GM18909 (cell line): ENCODE data around the gene PRKN.
"Not testable (repeated sequence)": the region's sequence is repeated elsewhere in the genome, so short reads cannot be mapped to it uniquely, and the experiment has no call there.

Experiments used
- ATAC-seq: cut with Tn5 transposase; IDR thresholded peaks from one replicate; pipeline ENCODE4 v1.9.1; 2021; ENCODE audit warnings: mild to moderate bottlenecking; ENCODE audit not compliant: unreplicated experiment, poor library complexity

PRKN gene

GRCh38 chr6:161503570-161503969, 1224.0 kb downstream of the PRKN start:
- ATAC-seq = no peak

DNA sequence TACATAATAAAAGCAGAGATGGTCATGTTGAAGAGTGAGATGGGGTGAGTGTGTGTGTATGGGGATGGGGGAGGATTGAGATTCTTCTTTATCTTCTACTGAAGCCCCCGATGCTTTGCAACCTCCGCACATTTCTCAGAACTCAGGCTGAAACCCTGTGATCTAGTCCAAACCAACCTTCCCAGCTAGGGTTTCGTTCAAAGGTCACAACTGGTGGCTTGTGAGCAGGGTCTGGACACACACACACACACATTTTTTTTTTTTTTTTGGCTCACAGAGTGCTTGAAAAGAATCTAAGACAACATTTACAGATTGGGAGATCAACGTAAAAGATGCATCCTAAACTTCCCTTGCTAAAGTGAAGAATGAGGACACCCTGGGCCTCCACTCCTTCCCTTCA, 1228.7 kb downstream of the PRKN start:
- no peak for ATAC-seq

DNA sequence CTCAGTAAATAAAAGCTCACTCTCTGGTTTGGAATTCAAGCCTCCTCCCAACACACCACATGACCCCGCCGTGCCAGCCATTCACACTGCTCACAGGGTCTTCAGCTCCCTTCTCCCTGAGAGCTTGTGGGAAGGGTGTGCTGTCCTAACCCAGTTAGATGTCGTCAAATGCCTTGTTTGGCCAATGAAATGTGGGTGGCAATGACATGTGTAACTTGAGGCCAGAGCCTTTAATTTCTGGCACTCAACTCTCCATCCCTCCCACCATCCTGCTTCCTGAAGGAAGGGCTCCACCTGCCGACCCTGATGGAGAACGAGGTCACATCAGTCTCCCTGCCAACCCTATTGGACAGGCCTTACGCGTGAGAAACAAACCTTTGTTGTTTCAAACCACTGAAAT, 1229.2 kb downstream of the PRKN start:
- ATAC-seq = no peak

DNA sequence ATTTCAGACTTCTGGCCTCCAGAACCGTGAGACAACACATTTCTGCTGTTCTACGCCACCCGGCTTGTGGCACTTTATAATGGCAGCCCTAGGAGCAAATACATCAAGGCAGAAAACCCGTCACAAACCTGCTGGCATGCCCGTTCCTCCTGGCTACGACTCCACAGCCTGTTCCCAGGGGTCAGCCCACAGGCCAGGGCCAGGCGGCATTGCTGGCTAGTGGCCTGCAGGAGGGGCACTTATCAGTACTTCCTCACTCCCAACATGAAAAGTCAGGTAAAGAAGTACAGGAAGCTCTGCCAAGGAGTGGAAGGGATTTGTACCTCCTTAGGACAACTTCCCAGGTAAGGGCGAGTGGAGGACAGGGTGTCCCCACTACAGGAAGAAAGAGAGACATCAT, 1230.6 kb downstream of the PRKN start:
- ATAC-seq = no peak

DNA sequence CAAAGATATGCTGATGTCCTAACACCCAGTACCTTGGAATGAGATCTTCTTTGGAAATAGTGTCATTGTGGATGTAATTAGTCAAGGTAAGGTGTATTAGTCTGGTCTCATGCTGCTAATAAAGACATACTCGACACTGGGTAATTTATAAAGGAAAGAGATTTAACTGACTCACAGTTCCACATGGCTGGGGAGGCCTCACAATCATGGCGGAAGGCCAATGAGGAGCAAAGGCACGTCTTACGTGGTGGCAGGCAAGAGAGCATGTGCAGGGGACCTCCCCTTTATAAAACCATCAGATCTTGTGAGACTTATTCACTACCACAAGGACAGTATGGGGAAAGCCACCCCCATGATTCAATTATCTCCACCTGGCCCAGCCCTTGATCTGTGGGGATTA, 1231.3 kb downstream of the PRKN start:
- not testable (repeated sequence) for ATAC-seq

GRCh38 chr6:161494566-161494965, 1233.0 kb downstream of the PRKN start:
- ATAC-seq = no peak

GRCh38 chr6:161493576-161494118, 1233.9 kb downstream of the PRKN start:
- ATAC-seq = no peak

DNA sequence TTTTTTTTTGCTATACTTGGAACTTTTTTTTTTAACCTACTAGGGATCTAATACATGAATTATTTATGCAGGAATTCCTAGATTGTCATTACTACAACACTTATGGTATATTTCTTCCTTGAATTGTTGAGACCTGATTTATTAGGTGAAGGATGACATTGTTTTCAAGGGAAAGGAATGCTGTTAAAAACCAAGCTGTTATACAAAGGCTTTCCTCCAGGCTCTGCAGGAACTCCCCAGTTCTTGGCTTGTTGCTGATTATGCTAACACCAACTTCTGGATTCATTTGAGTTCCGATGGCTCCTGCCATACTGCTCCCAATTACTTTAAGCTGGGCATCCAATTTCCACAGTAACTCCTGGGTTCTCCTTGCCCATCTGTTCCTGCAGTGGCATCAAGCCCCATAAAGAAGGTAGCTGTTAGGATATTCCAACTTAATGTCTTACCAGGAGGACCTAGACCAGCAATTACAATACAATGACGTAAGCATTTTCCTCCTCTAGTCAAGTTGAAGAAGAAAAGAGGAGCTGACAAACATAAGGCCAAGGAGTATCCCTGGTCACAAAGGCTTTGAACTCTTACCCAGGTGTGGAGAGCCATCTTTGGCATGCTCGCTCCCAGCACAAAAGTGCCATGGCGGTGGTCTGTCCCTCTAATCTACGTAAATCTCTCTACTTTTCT, 1237.8 kb downstream of the PRKN start:
- no peak for ATAC-seq

DNA sequence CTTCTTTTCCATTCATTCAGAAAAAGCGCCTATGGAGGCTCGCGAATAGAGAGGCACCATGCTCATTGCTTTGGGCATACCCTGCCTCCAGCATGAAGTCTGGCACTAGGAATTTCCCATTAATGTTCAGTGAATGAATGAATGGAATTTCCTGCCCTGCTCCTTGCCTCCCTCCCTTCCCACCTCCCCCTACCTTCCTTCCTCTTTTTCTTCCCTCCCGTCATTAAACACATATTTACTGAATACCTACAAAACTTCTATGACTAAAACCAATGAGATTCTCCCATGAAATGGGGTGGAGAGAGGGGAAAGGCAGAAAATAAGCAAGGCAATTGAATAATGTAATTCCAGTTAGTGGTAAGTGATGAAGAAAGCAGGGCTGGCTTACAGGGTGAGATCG, 1239.9 kb downstream of the PRKN start:
- no peak for ATAC-seq

- no peak for ATAC-seq
Measured at GRCh38 chr6:161487217-161487531, 1240.4 kb downstream of the PRKN start.

DNA sequence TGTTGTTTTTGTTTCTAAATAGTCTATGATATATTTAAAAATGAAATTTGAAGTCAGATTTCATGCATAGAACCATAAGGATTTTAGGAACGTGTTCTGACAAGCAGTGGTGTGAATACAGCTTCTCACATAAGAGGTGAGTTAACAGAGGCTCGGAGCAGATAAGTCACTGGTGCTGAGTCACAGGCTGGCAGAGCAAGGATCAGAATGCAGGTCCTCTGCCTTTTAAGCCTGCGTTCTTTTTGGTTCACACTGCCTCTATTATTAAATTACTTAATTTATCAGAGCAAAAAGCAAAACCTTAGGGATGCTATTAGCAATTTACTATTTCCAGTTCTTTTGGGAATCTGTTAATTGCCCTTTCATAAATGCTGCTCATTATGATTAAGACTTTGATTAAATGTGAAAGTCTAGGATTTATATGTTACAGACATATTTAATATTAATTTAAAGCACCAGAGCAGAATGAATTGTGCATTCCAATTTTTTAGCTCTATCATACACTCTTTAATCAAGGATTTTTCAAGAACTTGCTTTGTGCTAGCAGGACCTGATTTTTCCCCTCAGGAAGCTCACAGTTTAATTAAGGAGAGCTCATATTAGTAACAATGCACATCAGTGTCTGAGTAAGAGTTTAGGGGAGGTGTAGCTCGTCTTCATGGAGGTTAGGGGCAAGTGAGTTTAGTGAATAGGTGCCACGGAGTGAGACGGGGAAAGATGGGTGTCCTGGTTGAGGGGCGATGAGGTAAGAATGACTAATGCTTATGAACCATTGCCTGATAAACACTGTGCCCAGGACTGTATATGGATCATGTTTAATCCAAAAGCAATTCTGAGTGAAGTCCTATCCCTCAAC, 1241.0 kb downstream of the PRKN start:
- no peak for ATAC-seq

DNA sequence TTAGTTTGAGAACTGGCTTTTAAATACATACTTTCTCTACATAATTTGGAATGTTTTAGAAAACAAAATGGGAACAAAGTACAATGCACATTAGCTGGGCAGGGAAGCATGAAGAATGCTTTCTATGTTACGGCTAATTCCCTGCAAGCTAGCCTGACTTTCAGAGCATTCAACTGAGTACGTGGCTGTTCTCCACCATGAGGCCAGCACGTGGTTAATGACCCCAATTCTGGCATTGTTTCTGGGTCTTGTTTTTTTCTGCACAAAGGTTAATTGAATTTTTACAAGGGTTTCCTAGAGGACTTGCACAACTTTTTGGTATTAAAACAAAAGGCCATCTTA, 1245.1 kb downstream of the PRKN start:
- ATAC-seq = no peak

DNA sequence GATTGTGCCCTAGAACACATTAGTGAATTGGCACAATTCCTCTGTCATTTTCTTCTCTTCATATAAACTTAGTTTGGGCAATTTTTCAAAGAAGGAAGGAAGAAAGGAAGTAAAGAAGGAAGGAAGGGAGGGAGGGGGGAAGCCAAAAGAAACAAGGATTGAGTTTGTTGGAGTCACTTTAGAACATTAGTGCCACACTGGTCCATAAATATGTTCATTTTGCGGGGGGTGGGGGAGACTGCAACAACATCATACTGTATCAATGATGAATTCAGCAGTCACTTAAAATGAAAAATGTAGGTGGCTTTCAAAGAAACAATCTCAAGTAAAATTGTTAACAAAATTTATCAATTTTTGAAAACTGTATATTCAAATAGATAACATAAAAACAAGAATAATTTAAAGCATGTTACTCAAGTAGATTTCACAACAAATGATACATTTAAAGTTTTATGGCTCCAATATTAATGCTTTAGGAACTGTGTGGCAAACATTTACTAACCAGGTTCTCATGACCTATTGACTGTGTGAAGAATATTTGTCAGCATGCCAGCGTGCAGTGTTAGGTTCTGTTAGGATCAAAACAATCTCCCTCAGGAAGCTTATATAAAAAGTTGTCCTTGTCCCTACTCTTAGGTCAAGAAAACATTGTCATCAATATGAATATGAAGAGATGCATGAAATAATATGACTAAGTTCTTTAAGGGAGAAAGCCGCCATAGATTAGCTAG, 1245.6 kb downstream of the PRKN start:
- no peak for ATAC-seq

- ATAC-seq = no peak
Measured at GRCh38 chr6:161480421-161481155, 1247.0 kb downstream of the PRKN start.

DNA sequence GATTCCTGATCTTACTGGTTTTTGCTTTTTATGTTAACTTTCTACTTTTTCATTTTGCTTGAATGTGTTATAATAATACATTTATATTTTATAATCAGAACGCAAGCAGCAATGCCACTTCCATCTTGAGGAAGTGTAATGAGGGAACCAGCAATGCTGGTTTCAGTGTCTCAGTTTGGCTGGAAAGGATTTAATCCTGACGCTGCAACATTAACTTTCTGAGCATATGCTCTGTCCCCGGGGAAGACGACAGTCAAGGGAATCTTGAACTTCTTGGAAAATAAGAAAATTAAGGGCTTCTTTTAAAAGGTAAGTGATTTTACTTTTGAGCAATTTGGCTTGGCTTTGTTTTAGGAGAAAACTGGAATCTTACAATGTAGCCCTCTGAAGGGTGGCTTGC, 1248.2 kb downstream of the PRKN start:
- ATAC-seq = no peak

GRCh38 chr6:161477876-161478425, 1249.6 kb downstream of the PRKN start:
- ATAC-seq = no peak

DNA sequence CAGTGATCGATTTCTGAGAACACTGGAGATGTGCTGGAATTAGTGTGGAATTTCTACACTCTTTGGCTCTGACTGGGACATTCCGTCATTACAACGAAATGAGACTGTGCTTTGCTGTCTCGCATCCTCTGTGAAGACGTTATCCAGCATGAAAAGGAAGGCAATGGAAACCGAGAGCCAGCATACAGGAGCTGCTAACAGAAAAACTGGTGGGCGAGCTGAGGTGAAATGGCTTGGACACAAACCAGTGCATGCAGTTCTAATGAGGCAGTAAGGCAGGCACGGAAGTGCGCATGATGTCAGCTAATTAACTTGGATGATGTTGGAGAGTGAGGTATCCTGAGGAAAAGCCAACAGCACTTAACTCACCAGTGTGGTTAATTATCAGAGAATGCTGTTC, 1250.9 kb downstream of the PRKN start:
- no peak for ATAC-seq

DNA sequence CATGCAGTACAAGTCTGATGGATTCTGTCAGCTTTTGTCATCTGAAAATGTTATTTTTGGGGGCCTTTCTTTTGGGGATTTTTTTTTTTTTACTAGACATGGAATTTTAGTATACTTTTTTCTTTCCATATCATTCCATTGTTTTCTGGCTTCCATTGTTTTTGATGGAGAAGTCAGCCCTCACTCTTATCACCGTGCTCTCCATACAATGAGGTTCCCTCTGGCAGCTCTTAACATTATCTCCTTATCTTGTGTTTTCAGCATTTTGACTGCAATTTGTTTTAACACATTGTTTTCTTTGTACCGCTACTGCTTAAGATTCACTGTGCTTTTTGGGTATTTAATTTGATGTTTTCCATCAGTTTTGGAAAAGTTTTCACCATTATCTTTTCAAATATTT, 1262.2 kb downstream of the PRKN start:
- no peak for ATAC-seq

- no peak for ATAC-seq
Measured at GRCh38 chr6:161463071-161463470, 1264.5 kb downstream of the PRKN start.

GRCh38 chr6:161462148-161462547, 1265.4 kb downstream of the PRKN start:
- ATAC-seq = no peak
